GM18951 (cell line): ENCODE data around the gene HEY2.

ENCODE experiments used
- POLR2A ChIP-seq: IDR thresholded peaks from 4 replicates; pipeline ENCODE4 v1.6.1; 2011; ENCODE audit warnings: mild to moderate bottlenecking; ENCODE audit not compliant: insufficient read length, insufficient read depth; ENCODE audit errors: extremely low read depth
- in situ Hi-C: fragments of 300-500 bp; cut with MboI; formaldehyde crosslinking; loops from one replicate; pipeline ENCODE4 v1.12.0; 2022; ENCODE audit warnings: low sequenced_read_pairs, mixed read lengths, inconsistent platforms; ENCODE audit not compliant: unreplicated experiment

Gene HEY2

DNA sequence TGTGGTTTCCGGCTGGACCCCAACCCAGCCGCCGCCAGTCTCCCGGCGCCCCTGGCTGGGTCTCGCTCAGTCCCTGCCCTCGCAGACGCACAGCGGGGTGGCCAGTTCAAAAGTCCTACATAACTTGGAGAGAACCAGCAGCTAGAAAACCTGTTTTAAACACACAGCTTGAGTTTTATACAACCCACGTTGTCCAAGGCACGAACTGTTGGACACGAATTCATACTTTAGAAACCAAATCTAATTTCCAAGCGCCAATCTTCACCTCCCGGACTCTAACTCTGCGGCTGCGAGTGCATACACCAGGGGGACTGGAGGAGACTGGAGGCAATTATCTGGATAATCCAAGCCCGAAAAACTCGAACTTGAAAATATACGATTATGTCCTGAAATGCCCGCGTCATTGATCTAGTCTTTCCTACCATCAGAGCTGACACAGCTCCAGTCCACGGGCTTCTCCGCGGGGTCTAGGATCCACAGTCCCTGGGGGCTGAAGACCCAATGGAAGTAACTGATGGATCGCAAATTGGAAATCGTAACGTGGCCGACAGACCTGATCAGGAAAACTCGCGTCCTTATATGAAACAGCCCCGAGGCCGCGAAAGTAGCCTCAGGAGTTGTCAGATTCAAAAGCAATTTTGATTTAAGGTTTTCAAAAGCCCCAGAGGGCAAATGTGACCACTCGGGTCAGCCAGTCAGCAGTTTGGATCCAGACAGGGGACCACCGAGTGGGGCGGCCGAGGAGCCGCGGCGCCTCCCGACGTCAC, 843 bp upstream of the HEY2 start:
- TF ChIP-seq POLR2A, result no peak
- in situ Hi-C loops, result no loop called here

GRCh38 chr6:125749865-125750691, 646 bp downstream of the HEY2 start:
- in situ Hi-C loops, result loop anchor here (25.0 kb wide), 1 partner anchor 238 kb away; no protein-coding TSS in a partner anchor
- TF ChIP-seq POLR2A, result no peak

GRCh38 chr6:125750692-125751333, 1.4 kb downstream of the HEY2 start:
- in situ Hi-C loops, result loop anchor here (25.0 kb wide), 1 partner anchor 239 kb away; no protein-coding TSS in a partner anchor

GRCh38 chr6:125751334-125751916, 2.0 kb downstream of the HEY2 start:
- TF ChIP-seq POLR2A, result no peak

More at GRCh38 chr6:125750692-125751333, 1.4 kb downstream of the HEY2 start:
- TF ChIP-seq POLR2A, result no peak

GRCh38 chr6:125752773-125753172, 3.3 kb downstream of the HEY2 start:
- TF ChIP-seq POLR2A, result no peak
- in situ Hi-C loops, result loop anchor here (25.0 kb wide), 1 partner anchor 240 kb away; no protein-coding TSS in a partner anchor

More at GRCh38 chr6:125751334-125751916, 2.0 kb downstream of the HEY2 start:
- in situ Hi-C loops, result loop anchor here (25.0 kb wide), 1 partner anchor 239 kb away; no protein-coding TSS in a partner anchor

- in situ Hi-C loops, result loop anchor here (25.0 kb wide), 1 partner anchor 241 kb away; no protein-coding TSS in a partner anchor
- TF ChIP-seq POLR2A, result no peak
Measured at GRCh38 chr6:125753218-125753936, 3.9 kb downstream of the HEY2 start.

DNA sequence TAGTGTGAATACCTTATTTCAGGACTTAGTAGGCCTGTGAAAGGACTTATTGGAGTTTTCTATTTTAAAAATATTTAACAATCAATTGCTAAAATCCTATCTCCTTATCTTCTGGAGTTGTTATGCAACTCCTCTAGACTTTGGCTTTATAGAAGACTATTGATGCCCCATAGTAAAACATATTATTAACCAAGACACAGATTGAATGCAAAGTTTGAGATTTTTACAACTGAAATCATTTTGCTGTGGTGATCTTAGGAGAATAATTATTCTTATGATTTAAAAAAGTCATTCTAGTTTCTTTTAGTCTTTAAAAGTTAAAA, 4.5 kb downstream of the HEY2 start:
- in situ Hi-C loops, result loop anchor here (25.0 kb wide), 1 partner anchor 242 kb away; no protein-coding TSS in a partner anchor
- no peak for TF ChIP-seq POLR2A

- in situ Hi-C loops, result loop anchor here (25.0 kb wide), 1 partner anchor 242 kb away; no protein-coding TSS in a partner anchor
- TF ChIP-seq POLR2A, result no peak
Measured at GRCh38 chr6:125754566-125754965, 5.1 kb downstream of the HEY2 start.

DNA sequence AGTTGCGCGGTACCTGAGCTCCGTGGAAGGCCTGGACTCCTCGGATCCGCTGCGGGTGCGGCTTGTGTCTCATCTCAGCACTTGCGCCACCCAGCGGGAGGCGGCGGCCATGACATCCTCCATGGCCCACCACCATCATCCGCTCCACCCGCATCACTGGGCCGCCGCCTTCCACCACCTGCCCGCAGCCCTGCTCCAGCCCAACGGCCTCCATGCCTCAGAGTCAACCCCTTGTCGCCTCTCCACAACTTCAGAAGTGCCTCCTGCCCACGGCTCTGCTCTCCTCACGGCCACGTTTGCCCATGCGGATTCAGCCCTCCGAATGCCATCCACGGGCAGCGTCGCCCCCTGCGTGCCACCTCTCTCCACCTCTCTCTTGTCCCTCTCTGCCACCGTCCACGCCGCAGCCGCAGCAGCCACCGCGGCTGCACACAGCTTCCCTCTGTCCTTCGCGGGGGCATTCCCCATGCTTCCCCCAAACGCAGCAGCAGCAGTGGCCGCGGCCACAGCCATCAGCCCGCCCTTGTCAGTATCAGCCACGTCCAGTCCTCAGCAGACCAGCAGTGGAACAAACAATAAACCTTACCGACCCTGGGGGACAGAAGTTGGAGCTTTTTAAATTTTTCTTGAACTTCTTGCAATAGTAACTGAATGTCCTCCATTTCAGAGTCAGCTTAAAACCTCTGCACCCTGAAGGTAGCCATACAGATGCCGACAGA, 9.9 kb downstream of the HEY2 start:
- in situ Hi-C loops, result loop anchor here (5.0 to 25.0 kb wide), 2 partner anchors 247 to 447 kb away; no protein-coding TSS in a partner anchor
- TF ChIP-seq POLR2A, result no peak

DNA sequence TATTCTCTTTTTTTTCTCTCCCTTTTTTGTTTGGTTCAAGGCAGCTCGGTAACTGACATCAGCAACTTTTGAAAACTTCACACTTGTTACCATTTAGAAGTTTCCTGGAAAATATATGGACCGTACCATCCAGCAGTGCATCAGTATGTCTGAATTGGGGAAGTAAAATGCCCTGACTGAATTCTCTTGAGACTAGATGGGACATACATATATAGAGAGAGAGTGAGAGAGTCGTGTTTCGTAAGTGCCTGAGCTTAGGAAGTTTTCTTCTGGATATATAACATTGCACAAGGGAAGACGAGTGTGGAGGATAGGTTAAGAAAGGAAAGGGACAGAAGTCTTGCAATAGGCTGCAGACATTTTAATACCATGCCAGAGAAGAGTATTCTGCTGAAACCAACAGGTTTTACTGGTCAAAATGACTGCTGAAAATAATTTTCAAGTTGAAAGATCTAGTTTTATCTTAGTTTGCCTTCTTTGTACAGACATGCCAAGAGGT, 10.6 kb downstream of the HEY2 start:
- in situ Hi-C loops, result loop anchor here (5.0 to 25.0 kb wide), 2 partner anchors 248 to 448 kb away; no protein-coding TSS in a partner anchor
- no peak for TF ChIP-seq POLR2A

- TF ChIP-seq POLR2A, result no peak
- in situ Hi-C loops, result loop anchor here (25.0 kb wide), 1 partner anchor 252 kb away; no protein-coding TSS in a partner anchor
Measured at GRCh38 chr6:125764121-125764671, 14.8 kb downstream of the HEY2 start.

GRCh38 chr6:125765944-125766343, 16.5 kb downstream of the HEY2 start:
- TF ChIP-seq POLR2A, result no peak
- in situ Hi-C loops, result loop anchor here (25.0 kb wide), 1 partner anchor 254 kb away; no protein-coding TSS in a partner anchor
